ENCODE data around the gene CNST.

Gene CNST

DNA sequence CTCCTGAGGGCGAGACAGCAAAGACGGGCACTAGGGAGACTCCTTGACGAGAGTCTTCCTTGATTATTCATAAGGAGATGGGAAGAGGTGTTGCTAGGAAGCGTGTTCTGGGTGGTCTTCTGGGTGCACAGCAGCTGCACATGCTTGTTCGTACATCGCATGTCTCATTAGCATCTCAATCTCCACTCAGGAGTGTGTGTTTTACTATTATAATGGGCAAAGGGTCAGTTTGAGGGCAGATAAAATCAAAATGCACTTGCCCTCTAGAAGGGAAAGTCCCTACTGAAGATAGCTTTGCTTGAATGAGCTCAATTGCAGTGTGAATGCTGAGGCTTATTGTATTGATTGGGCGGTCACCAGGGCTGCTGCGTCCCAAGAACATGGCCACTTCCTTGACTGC lies 107.8 kb downstream of the CNST start:
- Histone ChIP-seq H3K27me3 (ENCODE audit: insufficient read depth, low read length) (no peaks in the 10 kb centered on the region), H3K4me1 (ENCODE audit: control insufficient read depth, insufficient read depth, low read length, unreplicated experiment) (no peaks in the 10 kb centered on the region), H3K36me3 (ENCODE audit: insufficient read depth, low read length) (no peaks in the 10 kb centered on the region), H3K27ac (ENCODE audit: low read depth, low read length) (no peak overlapping the region), H3K4me3 (ENCODE audit: low read depth, low read length) (no peak overlapping the region), H2AFZ (ENCODE audit: low read length, unreplicated experiment) (no peak overlapping the region), H3K79me2 (ENCODE audit: control insufficient read depth, insufficient read depth, low read length, unreplicated experiment) (no peaks in the 10 kb centered on the region)

DNA sequence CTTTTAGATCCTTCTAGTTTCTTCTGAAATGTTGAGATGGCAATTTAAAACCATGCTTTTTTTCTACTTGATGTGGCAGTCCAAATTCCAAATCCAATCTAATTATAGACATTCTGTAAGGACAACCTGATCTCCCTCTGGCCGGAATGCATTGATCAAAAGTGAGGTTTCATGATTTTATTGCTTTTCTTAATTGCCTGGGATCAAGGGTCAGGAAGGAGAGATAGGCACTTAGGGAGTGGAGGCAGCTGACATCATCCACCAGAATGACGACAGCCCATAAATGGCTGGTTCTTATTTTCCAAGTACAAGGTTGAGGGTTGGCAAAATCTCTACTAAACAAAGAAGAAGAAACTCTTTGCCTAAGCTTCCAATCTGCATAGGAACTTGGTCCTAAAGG lies 111.6 kb downstream of the CNST start:
- Histone ChIP-seq H3K4me1 (ENCODE audit: control insufficient read depth, insufficient read depth, low read length, unreplicated experiment) (peaks cover 7% of the 10 kb centered on the region), H3K27ac (ENCODE audit: low read depth, low read length) (no peak overlapping the region), H3K79me2 (ENCODE audit: control insufficient read depth, insufficient read depth, low read length, unreplicated experiment) (no peaks in the 10 kb centered on the region), H3K36me3 (ENCODE audit: insufficient read depth, low read length) (no peaks in the 10 kb centered on the region), H2AFZ (ENCODE audit: low read length, unreplicated experiment) (no peak overlapping the region), H3K4me3 (ENCODE audit: low read depth, low read length) (no peak overlapping the region), H3K27me3 (ENCODE audit: insufficient read depth, low read length) (no peaks in the 10 kb centered on the region)

DNA sequence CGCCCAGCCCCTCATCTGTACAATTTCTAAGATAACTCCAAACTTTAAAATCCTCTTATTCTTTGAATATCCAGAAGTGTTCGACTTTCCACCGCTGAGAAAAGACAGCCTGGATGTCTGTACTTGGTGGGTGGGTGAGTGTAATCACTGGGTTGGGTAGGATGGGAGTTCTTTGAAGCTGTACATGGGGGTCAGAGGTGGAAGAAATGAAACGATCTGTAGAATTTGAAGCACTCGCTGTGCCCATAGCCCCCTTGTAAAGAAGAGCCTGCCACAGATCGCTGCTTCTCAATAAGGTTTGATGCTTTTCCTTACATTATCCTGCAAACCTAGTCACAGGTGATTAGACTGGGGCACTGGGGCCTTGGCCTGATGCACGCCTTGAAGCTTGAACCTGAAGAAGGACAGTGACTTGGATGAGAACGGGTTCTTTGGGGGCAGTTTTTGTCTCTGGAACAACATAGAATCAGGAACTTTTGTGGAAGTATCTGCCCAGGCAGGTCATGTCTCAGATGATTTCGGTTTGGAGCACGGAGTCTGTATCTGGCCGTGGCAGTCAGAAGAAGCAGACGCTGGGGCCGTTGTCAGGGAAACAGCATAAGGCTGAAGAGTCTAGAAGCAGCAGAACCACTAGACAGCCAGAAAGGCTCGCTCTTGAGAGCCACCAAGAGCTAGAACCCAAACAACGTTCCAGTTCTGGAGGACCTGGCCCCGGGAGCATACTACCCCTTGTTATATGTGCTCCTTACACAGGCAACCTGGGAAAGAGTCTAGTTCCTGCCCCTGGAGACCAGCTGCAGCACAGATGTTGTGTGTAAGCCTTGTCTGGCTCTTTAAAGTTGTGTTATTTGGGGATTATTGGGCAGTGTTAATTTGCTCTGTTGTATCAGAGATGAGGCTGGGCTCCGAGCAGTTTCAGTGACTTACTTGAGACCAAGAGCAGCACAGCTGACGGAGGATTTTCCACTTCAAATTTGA lies 112.8 kb downstream of the CNST start:
- Histone ChIP-seq H3K4me3 (ENCODE audit: low read depth, low read length) (no peak overlapping the region), H3K36me3 (ENCODE audit: insufficient read depth, low read length) (no peaks in the 10 kb centered on the region), H3K27me3 (ENCODE audit: insufficient read depth, low read length) (no peaks in the 10 kb centered on the region), H3K27ac (ENCODE audit: low read depth, low read length) (no peak overlapping the region), H3K4me1 (ENCODE audit: control insufficient read depth, insufficient read depth, low read length, unreplicated experiment) (peaks cover 7% of the 10 kb centered on the region), H2AFZ (ENCODE audit: low read length, unreplicated experiment) (no peak overlapping the region), H3K79me2 (ENCODE audit: control insufficient read depth, insufficient read depth, low read length, unreplicated experiment) (no peaks in the 10 kb centered on the region)

DNA sequence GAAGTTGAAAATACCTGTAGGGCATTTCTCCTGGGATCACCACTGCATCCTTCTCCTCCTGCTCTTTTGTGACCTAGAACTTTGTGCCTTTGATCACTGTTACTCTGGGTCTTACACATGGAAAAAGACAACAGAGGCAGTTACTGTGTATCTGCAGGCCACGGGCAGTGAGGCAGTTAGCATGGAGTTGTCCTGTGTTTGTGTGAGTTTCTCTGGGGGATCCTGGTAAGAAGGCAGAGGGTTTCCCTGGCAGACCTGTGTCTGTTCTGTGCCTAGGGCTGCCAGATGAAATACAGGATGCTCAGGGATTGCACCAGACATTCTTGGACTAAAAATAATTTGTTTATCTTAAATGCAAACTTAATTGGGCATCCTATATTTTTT lies 113.5 kb downstream of the CNST start:
- no peaks in the 10 kb centered on the region for H3K27me3 ChIP-seq (ENCODE audit: insufficient read depth, low read length)
- H3K4me3 ChIP-seq (ENCODE audit: low read depth, low read length) = no peak overlapping the region
- H3K36me3 ChIP-seq (ENCODE audit: insufficient read depth, low read length) = no peaks in the 10 kb centered on the region
- H3K4me1 ChIP-seq (ENCODE audit: control insufficient read depth, insufficient read depth, low read length, unreplicated experiment) = peaks cover 7% of the 10 kb centered on the region
- no peak overlapping the region for H2AFZ ChIP-seq (ENCODE audit: low read length, unreplicated experiment)
- no peak overlapping the region for H3K27ac ChIP-seq (ENCODE audit: low read depth, low read length)
- no peaks in the 10 kb centered on the region for H3K79me2 ChIP-seq (ENCODE audit: control insufficient read depth, insufficient read depth, low read length, unreplicated experiment)

DNA sequence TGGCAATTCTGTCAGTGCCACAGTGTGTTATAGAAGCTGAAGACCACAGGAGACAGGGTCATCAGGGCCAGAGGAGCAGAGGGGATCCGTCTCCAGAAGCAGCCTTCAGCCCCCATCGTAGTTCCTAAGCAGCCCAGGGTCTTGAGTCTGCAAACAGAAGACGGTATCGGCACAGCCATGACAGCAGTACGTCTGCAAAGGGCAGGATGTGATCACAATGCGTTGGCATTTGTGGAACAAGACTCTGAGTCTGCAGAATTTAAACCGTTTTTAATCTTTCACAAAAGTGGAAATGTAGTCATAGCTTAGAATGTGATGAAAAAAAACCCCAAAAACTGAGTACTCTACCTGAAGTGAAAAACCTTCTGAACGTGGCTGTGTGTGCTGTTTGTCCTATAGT lies 113.9 kb downstream of the CNST start:
- no peak overlapping the region for H2AFZ ChIP-seq (ENCODE audit: low read length, unreplicated experiment)
- H3K4me1 ChIP-seq (ENCODE audit: control insufficient read depth, insufficient read depth, low read length, unreplicated experiment) = peaks cover 7% of the 10 kb centered on the region
- H3K27me3 ChIP-seq (ENCODE audit: insufficient read depth, low read length) = no peaks in the 10 kb centered on the region
- no peaks in the 10 kb centered on the region for H3K79me2 ChIP-seq (ENCODE audit: control insufficient read depth, insufficient read depth, low read length, unreplicated experiment)
- no peak overlapping the region for H3K4me3 ChIP-seq (ENCODE audit: low read depth, low read length)
- no peaks in the 10 kb centered on the region for H3K36me3 ChIP-seq (ENCODE audit: insufficient read depth, low read length)
- no peak overlapping the region for H3K27ac ChIP-seq (ENCODE audit: low read depth, low read length)

DNA sequence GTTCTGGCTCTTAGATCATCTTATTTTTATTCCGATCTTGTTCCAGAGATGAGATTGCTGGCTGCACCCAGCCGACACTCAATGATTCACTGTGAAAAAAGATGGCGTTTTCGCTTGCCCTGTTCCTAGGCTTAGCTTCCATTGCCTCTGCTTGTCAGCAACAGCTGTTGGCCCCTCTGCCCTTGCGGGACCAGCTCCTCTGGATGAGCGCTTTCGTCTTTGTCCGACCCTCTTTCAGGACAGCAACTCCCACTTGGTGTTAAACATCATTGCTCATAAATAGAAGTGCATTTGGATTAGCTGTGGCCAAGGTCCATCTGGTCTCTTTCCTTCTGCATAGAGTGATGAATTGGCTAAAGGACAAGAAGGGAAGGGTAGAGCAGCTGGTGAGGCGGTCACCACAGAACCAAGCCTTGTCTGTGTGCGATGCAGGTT lies 114.5 kb downstream of the CNST start:
- H3K4me3 ChIP-seq (ENCODE audit: low read depth, low read length) = no peak overlapping the region
- no peak overlapping the region for H2AFZ ChIP-seq (ENCODE audit: low read length, unreplicated experiment)

DNA sequence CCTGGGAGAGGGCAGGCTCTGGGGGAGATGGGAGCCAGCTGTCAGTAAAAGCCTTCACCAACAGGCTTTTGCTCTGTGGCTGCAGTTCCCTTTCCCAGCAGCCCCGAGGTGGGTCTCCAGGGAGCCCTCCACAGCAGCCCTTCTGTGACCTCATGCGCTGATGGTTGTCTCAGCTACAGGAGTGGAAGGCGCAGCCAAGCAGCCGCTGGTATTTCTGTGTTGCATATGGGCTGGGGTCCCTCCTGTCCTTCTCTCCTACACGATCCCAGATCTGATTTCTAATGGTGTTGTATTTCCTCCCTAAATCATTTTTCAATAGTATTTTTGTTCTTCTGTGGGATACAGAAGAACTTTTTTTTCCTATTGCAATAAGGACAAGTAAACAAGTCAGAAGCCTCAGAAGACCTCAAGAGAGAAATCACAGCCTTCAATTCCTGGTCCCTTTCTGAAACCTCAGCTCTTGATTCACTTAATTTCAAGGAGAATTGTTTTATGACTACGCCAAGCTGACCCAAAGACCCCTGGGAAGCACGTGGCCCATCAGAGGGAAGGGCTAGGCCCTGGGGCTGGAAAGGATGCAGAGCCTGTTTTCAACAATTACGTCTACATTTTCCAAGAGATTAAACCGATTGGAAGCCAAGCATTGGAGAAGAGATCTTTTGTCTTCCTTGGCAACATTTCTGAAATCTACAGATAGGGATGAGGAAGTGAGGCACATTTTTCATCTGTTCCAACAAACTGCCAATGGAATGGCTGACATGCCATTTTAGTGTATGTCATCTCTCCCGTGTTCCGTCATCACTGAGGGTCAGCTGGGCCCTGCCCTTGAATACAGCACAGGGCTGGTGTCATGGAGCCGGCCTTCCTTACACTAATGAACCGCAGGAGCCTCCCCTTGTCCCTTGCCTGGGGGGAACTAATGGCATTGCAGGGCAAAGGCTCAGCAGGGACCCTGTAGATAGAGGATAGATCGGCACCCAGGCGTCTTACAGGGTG lies 115.9 kb downstream of the CNST start:
- no peak overlapping the region for H3K4me3 ChIP-seq (ENCODE audit: low read depth, low read length)
- peaks cover 7% of the 10 kb centered on the region for H3K4me1 ChIP-seq (ENCODE audit: control insufficient read depth, insufficient read depth, low read length, unreplicated experiment)
- no peaks in the 10 kb centered on the region for H3K36me3 ChIP-seq (ENCODE audit: insufficient read depth, low read length)
- no peak overlapping the region for H3K27ac ChIP-seq (ENCODE audit: low read depth, low read length)
- peak overlapping the region; percentile 59 for H2AFZ ChIP-seq (ENCODE audit: low read length, unreplicated experiment)
- H3K79me2 ChIP-seq (ENCODE audit: control insufficient read depth, insufficient read depth, low read length, unreplicated experiment) = no peaks in the 10 kb centered on the region
- no peaks in the 10 kb centered on the region for H3K27me3 ChIP-seq (ENCODE audit: insufficient read depth, low read length)

More for the DNA sequence above, 114.5 kb downstream of the CNST start:
- no peaks in the 10 kb centered on the region for H3K36me3 ChIP-seq (ENCODE audit: insufficient read depth, low read length)
- H3K79me2 ChIP-seq (ENCODE audit: control insufficient read depth, insufficient read depth, low read length, unreplicated experiment) = no peaks in the 10 kb centered on the region
- no peak overlapping the region for H3K27ac ChIP-seq (ENCODE audit: low read depth, low read length)
- peaks cover 7% of the 10 kb centered on the region for H3K4me1 ChIP-seq (ENCODE audit: control insufficient read depth, insufficient read depth, low read length, unreplicated experiment)
- H3K27me3 ChIP-seq (ENCODE audit: insufficient read depth, low read length) = no peaks in the 10 kb centered on the region

DNA sequence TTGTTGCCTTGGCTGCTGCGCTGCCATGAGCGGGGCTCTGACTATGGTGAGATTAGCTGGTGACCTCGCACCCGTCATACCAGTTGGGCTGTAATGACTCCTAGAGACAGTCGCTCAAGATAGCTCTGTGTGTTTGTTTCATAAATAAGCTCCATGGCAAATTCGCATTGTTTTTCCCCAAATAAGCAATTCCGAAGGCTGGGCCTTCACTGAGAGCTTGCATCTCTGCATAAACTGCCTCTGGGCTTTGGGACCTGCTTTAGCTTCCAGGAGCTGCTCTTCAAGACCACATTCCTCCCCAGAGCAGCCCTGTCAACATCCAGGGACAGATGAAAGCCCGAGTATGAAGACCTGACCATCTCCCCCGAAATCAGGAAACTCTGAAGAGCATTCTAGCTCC lies 117.3 kb downstream of the CNST start:
- Histone ChIP-seq H3K79me2 (ENCODE audit: control insufficient read depth, insufficient read depth, low read length, unreplicated experiment) (no peaks in the 10 kb centered on the region), H3K4me3 (ENCODE audit: low read depth, low read length) (no peak overlapping the region), H2AFZ (ENCODE audit: low read length, unreplicated experiment) (no peak overlapping the region), H3K27me3 (ENCODE audit: insufficient read depth, low read length) (no peaks in the 10 kb centered on the region), H3K27ac (ENCODE audit: low read depth, low read length) (no peak overlapping the region), H3K36me3 (ENCODE audit: insufficient read depth, low read length) (no peaks in the 10 kb centered on the region), H3K4me1 (ENCODE audit: control insufficient read depth, insufficient read depth, low read length, unreplicated experiment) (peaks cover 7% of the 10 kb centered on the region)

DNA sequence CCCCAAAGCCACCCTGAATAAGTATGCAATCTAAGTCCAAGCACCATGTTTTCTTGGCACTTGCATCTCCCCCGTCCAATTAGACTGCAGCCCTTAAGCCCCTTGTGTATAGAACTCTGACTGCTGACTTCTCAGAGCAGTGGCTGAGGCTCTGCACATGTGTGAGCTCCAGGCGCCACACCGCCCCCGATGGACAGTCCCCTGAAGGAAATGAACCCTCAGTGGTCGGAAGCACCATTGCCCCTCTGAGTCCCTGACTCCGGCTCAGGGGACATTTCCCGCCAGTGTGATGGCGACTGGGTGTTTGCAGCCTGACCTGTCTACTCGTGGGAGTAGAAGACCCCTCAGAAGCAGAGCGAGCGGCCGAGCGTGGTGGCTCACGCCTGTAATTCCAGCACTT lies 120.7 kb downstream of the CNST start:
- H3K4me3 ChIP-seq (ENCODE audit: low read depth, low read length) = no peak overlapping the region
- no peaks in the 10 kb centered on the region for H3K79me2 ChIP-seq (ENCODE audit: control insufficient read depth, insufficient read depth, low read length, unreplicated experiment)
- no peaks in the 10 kb centered on the region for H3K27me3 ChIP-seq (ENCODE audit: insufficient read depth, low read length)
- H2AFZ ChIP-seq (ENCODE audit: low read length, unreplicated experiment) = no peak overlapping the region
- H3K36me3 ChIP-seq (ENCODE audit: insufficient read depth, low read length) = no peaks in the 10 kb centered on the region
- H3K4me1 ChIP-seq (ENCODE audit: control insufficient read depth, insufficient read depth, low read length, unreplicated experiment) = peaks cover 5% of the 10 kb centered on the region
- no peak overlapping the region for H3K27ac ChIP-seq (ENCODE audit: low read depth, low read length)

DNA sequence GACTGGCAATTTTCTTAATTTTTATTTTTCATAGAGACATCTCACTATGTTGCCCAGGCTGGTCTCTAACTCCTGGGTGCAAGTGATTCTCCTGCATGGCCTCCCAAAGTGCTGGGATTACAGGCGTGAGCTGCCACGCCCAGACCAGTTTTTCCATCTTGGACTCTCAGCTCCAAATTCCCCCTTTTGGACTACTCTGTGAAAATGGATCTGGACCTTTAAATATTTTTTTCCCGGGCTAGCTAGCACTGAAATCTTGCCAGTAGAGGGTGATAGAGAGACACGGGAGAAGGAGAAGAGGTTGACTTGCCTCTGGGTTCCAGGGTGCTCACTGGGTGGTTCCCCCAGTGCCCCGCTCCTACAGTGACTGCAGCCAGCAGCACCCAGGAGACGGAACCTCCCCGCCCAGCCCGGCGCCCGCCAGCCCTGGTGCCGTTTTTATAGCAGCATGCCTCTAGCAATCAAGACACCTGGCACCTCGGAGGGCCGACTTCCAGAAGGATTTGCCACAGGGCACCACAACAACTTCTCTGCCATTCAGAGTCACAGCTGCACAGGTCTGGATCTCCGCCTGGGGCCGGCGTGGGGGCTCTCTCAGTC lies 123.3 kb downstream of the CNST start:
- Histone ChIP-seq H3K4me3 (ENCODE audit: low read depth, low read length) (peak overlapping the region; percentile 51), H3K27me3 (ENCODE audit: insufficient read depth, low read length) (no peaks in the 10 kb centered on the region), H3K36me3 (ENCODE audit: insufficient read depth, low read length) (no peaks in the 10 kb centered on the region), H3K79me2 (ENCODE audit: control insufficient read depth, insufficient read depth, low read length, unreplicated experiment) (no peaks in the 10 kb centered on the region), H3K4me1 (ENCODE audit: control insufficient read depth, insufficient read depth, low read length, unreplicated experiment) (no peaks in the 10 kb centered on the region), H3K27ac (ENCODE audit: low read depth, low read length) (no peak overlapping the region), H2AFZ (ENCODE audit: low read length, unreplicated experiment) (peak overlapping the region; percentile 51)
